Fibroblast of gingiva (primary cell): ENCODE measurements around the gene OARD1.

Source experiments
- DNase-seq: peaks from one replicate; pipeline ENCODE4 v3.0.0-alpha.2; 2011; ENCODE audit warnings: low read depth

The OARD1 gene

GRCh38 chr6:41074692-41075436 lies 2.7 kb upstream of the OARD1 start:
- peak; percentile 12 for DNase-seq

GRCh38 chr6:41073968-41074691 lies 2.0 kb upstream of the OARD1 start:
- peak; percentile 19 for DNase-seq

- peak; percentile 68 for DNase-seq
These were observed 1.2 kb upstream of the OARD1 start for GRCh38 chr6:41073203-41073967.

GRCh38 chr6:41072836-41073202 lies 663 bp upstream of the OARD1 start, which contains the start of gene NFYA:
TSS of gene NFYA (plus strand) at chr6:41072974. CDS start at chr6:41079090, 6,116 bp downstream.
- no peak for DNase-seq

GRCh38 chr6:41071501-41071922 lies 644 bp downstream of the OARD1 start:
- no peak for DNase-seq

- peak; percentile 74 for DNase-seq
These were observed 5.3 kb downstream of the OARD1 start for GRCh38 chr6:41066867-41067304.

GRCh38 chr6:41065550-41066026 lies 6.6 kb downstream of the OARD1 start:
- DNase-seq: no peak

GRCh38 chr6:41064841-41065240 lies 7.3 kb downstream of the OARD1 start:
- no peak for DNase-seq

- DNase-seq: no peak
These were observed 8.3 kb downstream of the OARD1 start for GRCh38 chr6:41063884-41064285.

- no peak for DNase-seq
These were observed 10.1 kb downstream of the OARD1 start for GRCh38 chr6:41062056-41062455.

GRCh38 chr6:41061196-41061726 lies 10.9 kb downstream of the OARD1 start:
- DNase-seq: no peak

- no peak for DNase-seq
These were observed 12.6 kb downstream of the OARD1 start for GRCh38 chr6:41059556-41059955.

GRCh38 chr6:41058783-41059181 lies 13.4 kb downstream of the OARD1 start:
- DNase-seq: no peak

GRCh38 chr6:41056768-41057490 lies 15.2 kb downstream of the OARD1 start:
- DNase-seq: no peak

GRCh38 chr6:41055149-41055548 lies 17.0 kb downstream of the OARD1 start:
- DNase-seq: no peak

GRCh38 chr6:41054511-41054910 lies 17.6 kb downstream of the OARD1 start:
- no peak for DNase-seq

GRCh38 chr6:41053041-41053440 lies 19.1 kb downstream of the OARD1 start, which contains the start of gene APOBEC2:
TSS of gene APOBEC2 (plus strand) at chr6:41053202. CDS start at chr6:41053348, 146 bp downstream.
- DNase-seq: no peak

GRCh38 chr6:41051873-41052272 lies 20.3 kb downstream of the OARD1 start:
- DNase-seq: no peak

- no peak for DNase-seq
These were observed 21.6 kb downstream of the OARD1 start for GRCh38 chr6:41050536-41050935.

GRCh38 chr6:41049955-41050354 lies 22.2 kb downstream of the OARD1 start:
- no peak for DNase-seq

GRCh38 chr6:41049521-41049920 lies 22.6 kb downstream of the OARD1 start:
- DNase-seq: no peak
